NB4 (cell line): ENCODE results near the gene ADCY1.

Experiments used
- DNase-seq: peaks from one replicate; pipeline ENCODE4 v3.0.0; 2010; ENCODE audit warnings: low read depth
- H3K4me3 ChIP-seq: one replicate; pipeline ENCODE4 v1.5.1; 2011; ENCODE audit warnings: mild to moderate bottlenecking, low read depth, low read length, moderate library complexity
- CTCF ChIP-seq: IDR thresholded peaks from one replicate; pipeline ENCODE4 v1.5.1; 2012; ENCODE audit warnings: low read depth, low read length
- MAX ChIP-seq: IDR thresholded peaks from 2 replicates; pipeline ENCODE4 v1.6.1; 2011; ENCODE audit warnings: low read depth, low read length
- MYC ChIP-seq: IDR thresholded peaks from 2 replicates; pipeline ENCODE4 v1.6.1; 2011; ENCODE audit warnings: low read depth, low read length
- POLR2A ChIP-seq: IDR thresholded peaks from 2 replicates; pipeline ENCODE4 v1.6.1; 2011; ENCODE audit warnings: mild to moderate bottlenecking; ENCODE audit not compliant: insufficient read length; ENCODE audit errors: extremely low read depth

ADCY1 gene

GRCh38 chr7:45644237-45644636 is 70.1 kb downstream of the ADCY1 start:
- DNase-seq, result no peak
- TF ChIP-seq MAX (no peak), POLR2A (no peak), CTCF (no peak), MYC (no peak)
- H3K4me3 ChIP-seq, result no peak overlapping the region

GRCh38 chr7:45645141-45645969 is 71.2 kb downstream of the ADCY1 start:
- no peak for TF ChIP-seq CTCF
- TF ChIP-seq POLR2A, result no peak
- no peak for TF ChIP-seq MAX
- TF ChIP-seq MYC, result no peak
- H3K4me3 ChIP-seq, result no peak overlapping the region
- DNase-seq, result no peak

GRCh38 chr7:45646207-45646821 is 72.1 kb downstream of the ADCY1 start:
- TF ChIP-seq CTCF (no peak), MAX (no peak), MYC (no peak), POLR2A (no peak)
- no peak for DNase-seq
- no peak overlapping the region for H3K4me3 ChIP-seq

- no peak for DNase-seq
Measured at GRCh38 chr7:45646996-45647825, 73.0 kb downstream of the ADCY1 start.

More at GRCh38 chr7:45646996-45647825, 73.0 kb downstream of the ADCY1 start:
- no peak overlapping the region for H3K4me3 ChIP-seq
- TF ChIP-seq CTCF, result peak; percentile 3
- TF ChIP-seq MYC, result no peak
